ENCODE measurements around the gene MRPS18B.

DNA sequence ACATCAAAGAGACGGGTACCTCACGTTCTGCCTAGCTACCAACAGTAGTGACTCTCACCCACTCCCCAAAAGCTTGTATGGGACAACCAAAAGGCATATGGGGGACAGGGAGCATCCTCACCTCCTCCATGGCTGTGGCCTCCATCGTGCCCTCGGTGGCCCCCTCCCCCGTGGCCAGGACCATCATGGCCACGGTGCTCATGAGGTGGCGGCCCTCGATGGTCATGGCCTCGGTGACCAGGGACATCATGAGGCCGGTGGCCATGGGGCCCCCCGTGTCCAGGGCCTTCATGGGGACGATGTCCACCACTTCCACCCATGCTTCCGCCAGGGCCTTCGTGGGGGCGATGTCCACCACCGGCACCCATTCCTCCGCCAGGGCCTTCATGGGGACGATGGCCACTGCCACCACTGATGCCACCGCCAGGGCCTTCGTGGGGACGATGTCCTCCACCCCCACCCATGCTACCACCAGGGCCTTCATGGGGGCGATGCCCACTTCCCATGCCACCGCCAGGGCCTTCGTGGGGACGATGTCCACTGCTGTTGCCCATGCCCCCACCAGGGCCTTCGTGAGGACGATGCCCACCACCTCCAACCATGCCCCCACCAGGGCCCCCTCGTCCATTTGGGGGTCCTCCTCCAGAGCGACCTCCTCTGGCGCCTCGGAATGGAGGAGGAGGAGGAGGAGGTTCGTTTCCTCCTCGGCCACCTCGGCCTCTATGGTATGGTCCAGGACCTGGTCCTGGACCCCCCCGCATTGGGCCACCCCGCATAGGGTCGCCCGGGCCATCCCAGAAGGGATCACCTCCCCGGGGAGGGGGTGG, 15.6 kb upstream of the MRPS18B start:
- TF ChIP-seq CTCF (conservative IDR thresholded peaks at IDR 0.05; ENCODE audit: low read depth, low read length) = no peak
- no peak for TF ChIP-seq EZH2 (IDR thresholded peaks at IDR 0.05; ENCODE audit: borderline replicate concordance, low read depth, low read length, poor library complexity, severe bottlenecking)

All from A673 (cell line).